Testis (tissue), 2 donors: ENCODE data around the gene ARHGDIA.

ENCODE experiments used
- CTCF ChIP-seq, 3 experiments: fragments of 450-650 bp in 2 of 3; fragments of 200-600 bp in 1 of 3; sonication (generic) in 1 of 3; IDR thresholded peaks; one replicate each; pipeline ENCODE4 v1.5.1; 2016 to 2019; ENCODE audit warnings: antibody characterized with exemption in 3 of 3, mild to moderate bottlenecking in 2 of 3, moderate library complexity in 1 of 3
- POLR2A ChIP-seq: fragments of 450-650 bp; IDR thresholded peaks from one replicate; pipeline ENCODE4 v1.6.1; 2017; ENCODE audit warnings: antibody characterized with exemption, mild to moderate bottlenecking, moderate library complexity

DNA sequence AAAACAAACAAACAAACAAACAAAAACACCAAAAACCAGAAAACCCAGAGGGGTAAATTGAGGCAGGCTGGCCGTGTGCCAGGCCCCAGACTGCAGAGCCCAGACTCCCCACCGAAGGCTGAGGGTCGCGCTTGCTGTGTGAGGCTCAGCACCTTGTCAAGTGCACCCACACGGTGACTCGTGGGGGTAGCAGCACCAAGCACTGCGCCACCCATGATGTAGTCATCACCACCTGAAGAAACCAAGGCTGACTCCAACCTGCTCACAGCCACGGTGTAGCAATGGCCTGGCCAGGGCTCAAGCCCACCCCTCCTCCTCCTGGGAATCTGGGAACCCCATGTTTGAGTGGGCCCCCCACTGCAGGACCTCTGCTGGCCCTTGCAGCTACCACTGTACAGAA lies 50.0 kb downstream of the ARHGDIA start:
- TF ChIP-seq POLR2A (no peak), CTCF (IDR thresholded peaks at IDR 0.05) (no peak)
